Ammon's horn (tissue), 1 donor: ENCODE data around the gene C1RL.

Experiments
- DNase-seq: peaks from one replicate; pipeline ENCODE4 v3.0.0-alpha.2; 2016; ENCODE audit warnings: low spot score

The C1RL gene

GRCh38 chr12:7136676-7137075 is 27.7 kb upstream of the C1RL start:
- no peak for DNase-seq

DNA sequence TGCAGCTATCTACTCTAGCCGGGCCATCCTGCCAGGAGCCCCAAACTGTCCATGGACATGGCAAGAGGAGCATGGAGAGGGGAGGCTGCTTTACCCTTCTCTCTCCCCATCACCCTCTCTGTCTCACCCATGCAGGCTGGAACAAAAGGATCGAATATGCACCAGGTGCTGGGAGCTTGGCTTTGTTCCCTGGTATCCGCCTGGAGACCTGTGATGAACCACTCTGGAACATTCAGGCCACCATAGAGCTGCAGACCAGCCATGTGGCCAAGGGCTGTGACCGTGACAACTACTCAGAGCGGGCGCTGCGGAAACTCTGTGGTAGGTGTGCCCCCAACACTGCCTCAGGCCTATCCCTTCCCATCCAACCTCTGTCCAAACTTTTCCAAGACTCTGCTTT is 27.1 kb upstream of the C1RL start:
- no peak for DNase-seq

DNA sequence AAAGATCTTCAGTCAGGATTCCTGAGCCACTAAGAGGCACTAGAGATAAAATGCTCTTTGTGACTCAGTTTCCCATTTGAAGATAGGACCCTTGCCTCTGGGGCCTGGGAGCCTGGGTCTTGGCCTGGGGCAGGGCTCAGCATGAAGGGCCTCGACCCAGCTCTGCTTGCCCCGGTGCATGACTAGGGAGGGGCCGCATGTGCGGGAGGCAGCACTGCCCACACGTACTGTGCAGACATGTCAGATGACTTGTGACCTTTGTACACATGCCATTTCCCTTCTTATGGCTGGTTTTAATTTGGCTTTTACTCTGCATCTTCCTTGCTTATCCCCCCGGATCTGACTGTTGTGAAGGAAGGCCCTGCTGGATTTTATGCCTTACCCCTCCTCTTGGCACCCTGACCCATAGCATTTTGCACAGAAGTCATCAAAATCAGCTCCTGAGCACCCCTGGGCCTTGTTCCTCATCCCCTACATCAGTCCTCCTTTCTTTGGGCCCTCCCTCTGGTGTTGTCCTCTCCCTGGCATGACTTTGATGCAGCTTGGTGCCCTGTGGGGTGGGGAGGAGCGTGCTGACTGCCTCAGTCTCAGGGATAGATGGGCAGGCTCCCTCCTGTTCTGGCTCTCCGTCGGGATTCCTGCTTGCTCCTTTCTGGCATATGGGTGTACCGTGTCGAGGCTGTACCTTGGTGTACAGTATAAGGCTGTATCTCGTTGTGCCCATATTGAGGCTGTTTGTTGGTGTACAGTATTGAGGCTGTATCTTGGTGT is 25.6 kb upstream of the C1RL start:
- no peak for DNase-seq

DNA sequence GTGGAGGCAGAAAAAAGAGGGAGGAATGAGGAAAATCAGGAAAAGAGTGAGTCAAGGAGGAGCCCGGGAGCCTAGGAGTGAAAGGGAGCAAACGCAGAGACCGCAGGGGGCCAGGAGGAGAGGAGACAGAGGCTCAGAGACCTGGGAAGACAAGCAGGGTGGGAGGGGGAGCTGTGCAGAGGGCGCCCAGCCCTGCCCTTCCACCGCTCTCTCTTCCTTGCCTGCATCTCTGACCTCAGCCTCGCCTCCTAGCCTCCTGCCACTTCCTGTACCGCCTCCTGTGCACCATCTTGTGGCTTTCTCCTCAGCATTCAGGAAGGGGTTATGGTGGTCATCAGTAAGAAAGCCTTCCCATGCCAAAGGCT is 22.5 kb upstream of the C1RL start:
- DNase-seq, result no peak

GRCh38 chr12:7130701-7131501 is 21.9 kb upstream of the C1RL start:
- DNase-seq, result peak; percentile 50

DNA sequence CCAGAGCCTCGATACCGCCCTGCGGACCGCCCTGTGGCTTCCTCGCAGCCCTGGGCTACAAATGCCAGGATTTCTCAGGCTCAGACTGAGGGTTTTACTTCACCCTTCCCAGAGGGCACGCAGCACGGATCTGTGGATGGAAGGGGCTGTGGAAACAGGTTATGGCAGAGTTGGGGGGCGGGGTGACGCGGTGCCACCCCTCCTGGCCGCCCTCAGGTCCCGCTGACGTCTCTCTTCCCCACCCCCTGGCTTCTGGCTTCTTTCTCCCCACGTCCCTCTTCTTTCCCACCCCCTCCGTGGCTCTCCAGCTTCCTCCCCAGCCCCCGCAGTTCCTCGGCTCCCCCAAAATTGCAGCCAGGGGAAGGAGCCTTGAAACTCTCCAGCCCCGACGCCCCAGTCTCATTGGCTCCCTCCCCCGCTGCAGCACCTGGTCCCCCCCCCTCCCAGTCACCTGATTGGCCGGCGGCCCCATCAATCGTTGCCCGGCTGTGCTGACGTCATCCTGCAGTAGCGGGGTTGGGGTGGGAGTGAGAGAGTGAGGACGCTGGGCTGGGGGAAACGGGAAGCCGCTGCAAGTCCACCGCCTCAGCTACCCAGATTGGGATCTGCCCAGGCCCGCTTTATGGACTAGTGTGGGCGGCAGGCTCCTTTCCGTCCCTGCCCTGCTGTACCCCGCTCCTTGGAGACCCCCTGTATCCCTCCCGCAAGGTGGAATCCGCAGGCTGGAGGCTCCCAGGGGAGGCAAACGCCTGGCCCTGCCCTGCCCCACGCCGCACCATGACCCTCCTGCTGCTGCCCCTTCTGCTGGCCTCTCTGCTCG is 21.1 kb upstream of the C1RL start, which contains the start of gene CLSTN3:
CLSTN3 (plus strand) TSS at position 500 of the 820 bp plus-strand sequence; CDS start at position 778, 278 bp downstream.
- DNase-seq, result peak; percentile 80

- no peak for DNase-seq
Measured at GRCh38 chr12:7129287-7129871, 20.4 kb upstream of the C1RL start.

- DNase-seq, result no peak
Measured at GRCh38 chr12:7128681-7129286, 19.8 kb upstream of the C1RL start, which contains the start of gene RBP5. RBP5 (minus strand) TSS chr12:7128889; CDS start chr12:7128775, 114 bp downstream.

GRCh38 chr12:7127916-7128626 is 19.1 kb upstream of the C1RL start:
- DNase-seq, result no peak

- DNase-seq, result no peak
Measured at GRCh38 chr12:7125632-7126227, 16.7 kb upstream of the C1RL start.

DNA sequence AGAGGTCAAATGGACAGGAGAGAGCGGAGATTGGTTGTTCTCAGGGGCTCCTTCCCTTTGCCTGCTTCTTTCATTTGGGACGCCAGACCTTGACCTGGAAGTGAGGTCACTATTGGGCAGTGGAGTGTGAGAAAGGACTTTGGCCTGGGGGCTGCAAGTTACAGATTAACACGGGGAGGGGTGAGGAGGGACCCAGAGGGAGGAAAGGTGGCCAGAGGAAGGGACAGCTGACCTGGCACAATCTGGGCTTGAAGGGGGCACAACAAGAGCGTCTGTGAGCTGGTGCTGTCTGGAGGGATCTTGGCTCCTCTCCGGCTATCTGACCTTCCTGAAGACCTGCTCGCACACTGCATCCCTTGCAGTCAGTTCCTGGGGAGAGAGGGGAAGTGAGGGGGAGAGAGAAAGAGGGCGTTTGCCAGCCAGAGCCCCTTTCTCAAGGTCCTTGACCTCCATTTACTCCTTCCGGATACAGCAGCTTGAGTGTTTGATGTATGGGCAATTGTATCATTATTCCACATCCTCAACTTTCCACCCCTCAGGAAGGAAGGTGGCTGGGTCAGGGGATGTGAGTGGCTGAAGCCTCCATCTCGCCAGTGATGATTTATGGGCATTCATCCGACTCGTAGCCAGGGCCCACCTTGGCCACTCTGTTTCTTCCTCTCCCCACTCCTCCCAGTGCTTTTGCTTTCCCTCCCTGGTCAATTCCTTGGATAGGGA is 14.9 kb upstream of the C1RL start:
- DNase-seq, result no peak

DNA sequence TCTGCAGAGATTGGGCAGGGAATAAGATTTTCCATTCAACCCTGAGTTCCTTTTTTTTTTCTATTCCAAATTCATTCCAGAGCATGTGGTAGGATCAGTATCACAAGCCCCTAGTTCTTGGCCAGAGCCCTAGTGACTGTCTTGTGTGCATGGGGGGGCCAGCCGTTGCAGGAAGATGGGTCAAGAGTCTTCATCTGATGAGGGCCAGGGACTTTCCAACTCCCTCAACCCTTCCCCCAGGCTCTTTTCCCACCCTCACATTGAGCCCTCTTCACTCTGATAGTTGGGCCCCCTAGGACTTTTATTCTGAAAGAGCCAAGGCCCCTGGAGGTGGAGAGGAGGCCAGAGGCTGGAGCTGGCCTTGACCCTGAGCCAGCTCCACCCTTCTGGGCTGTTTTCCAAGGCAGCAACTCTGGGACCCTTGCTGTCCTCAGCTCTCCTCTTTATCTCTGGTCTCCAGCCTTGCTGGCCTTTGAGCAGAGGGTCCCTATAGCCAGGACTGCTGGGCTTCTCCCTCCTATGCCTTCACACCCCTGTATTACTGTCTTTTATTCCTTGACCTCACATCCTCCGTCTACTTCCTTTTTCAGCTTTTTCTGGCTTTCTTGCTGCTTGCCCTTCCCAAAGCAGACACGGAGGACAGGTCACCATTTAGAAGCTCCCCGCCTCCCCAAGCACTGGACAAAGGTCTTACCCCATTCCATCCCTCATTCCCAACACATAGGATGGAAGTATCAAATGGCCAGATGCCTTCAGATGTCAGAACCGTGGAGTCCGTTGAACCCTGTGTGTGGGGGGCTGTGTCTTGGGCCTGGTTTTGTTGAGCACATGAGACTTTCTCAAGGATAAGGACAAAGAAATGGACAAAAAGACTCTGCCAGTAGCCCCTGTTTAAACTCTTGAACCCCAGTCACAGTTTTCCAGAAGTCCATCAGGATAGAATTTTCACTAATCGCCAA is 14.1 kb upstream of the C1RL start:
- no peak for DNase-seq

DNA sequence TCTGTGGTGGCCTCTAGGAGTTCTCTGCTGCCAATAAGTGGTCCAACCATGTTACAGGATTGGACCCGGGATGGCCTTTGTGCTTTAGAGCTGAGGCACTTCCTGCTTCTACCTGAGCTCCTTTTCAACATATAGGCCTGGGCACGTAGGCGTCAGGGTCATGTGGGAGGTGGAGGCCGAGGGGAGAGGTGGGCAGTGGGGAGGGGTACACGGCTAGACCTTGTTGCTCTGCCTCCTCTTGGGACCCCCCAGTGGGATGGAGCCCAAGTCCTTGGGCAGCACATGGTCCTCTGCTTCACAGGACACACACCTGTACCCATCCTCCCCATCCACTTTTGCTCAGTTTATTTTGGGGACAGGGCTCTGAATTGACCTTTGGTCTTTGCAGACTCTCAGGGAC is 12.3 kb upstream of the C1RL start:
- no peak for DNase-seq

GRCh38 chr12:7120166-7120565 is 11.2 kb upstream of the C1RL start:
- DNase-seq, result no peak

DNA sequence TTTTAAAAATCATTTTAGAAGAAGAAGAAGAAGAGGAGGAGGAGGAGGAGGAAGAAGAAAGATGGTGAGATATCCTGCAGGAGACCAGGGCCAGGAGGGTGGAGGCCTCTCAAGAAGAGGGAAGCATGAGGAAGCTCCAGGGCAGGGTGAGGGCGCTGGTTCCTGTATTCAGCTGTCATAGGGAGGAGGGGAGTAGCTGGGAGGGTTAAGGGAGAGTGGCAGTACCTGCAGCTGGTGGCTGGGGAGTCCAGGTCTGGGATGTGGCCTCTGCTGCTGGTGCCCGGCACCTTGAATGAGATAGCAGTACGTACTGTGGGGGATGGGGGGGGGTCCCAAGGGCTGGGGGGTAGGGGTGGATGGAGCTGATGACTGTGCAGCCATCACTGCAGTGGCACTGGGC is 9.9 kb upstream of the C1RL start:
- no peak for DNase-seq

GRCh38 chr12:7117670-7118069 is 8.7 kb upstream of the C1RL start:
- DNase-seq, result no peak

GRCh38 chr12:7116916-7117315 is 7.9 kb upstream of the C1RL start:
- no peak for DNase-seq

DNA sequence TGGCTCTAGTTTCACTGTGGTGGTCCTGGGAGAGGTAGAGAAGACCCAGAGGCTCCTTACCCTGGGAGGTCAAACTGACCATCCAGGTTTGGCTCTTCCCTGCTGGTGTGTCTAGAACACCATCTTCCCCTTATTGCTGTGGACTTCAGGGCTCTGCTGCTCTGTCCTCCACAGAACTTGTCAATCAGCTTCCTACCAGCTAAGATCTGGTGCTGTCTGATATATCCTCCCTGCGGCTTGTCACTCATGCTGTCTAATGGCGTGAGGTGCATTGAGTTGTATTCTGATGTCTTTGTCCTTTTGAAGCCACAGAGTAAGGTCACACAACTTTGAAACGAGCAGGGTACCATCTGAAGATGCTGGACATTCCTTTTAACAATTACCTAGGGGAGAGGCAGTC is 7.2 kb upstream of the C1RL start:
- no peak for DNase-seq

- no peak for DNase-seq
Measured at GRCh38 chr12:7114851-7115250, 5.8 kb upstream of the C1RL start.
